GM18498 (cell line): ENCODE measurements around the gene LRRC8B.
"Not testable (repeated sequence)": the region's sequence is repeated elsewhere in the genome, so short reads cannot be mapped to it uniquely, and the experiment has no call there.

ENCODE experiments used
- ATAC-seq: cut with Tn5 transposase; IDR thresholded peaks from one replicate; pipeline ENCODE4 v1.9.1; 2021; ENCODE audit warnings: mild to moderate bottlenecking, moderate library complexity; ENCODE audit not compliant: unreplicated experiment

LRRC8B gene

GRCh38 chr1:89606227-89606980, 81.8 kb downstream of the LRRC8B start:
- ATAC-seq, result peak; percentile 45

- no peak for ATAC-seq
Observed at GRCh38 chr1:89607156-89607555, 82.5 kb downstream of the LRRC8B start.

- no peak for ATAC-seq
Observed at GRCh38 chr1:89607586-89608318, 83.1 kb downstream of the LRRC8B start.

- no peak for ATAC-seq
Observed at GRCh38 chr1:89608319-89608983, 83.8 kb downstream of the LRRC8B start.

GRCh38 chr1:89608984-89609725, 84.5 kb downstream of the LRRC8B start:
- ATAC-seq, result no peak

GRCh38 chr1:89609781-89610456, 85.3 kb downstream of the LRRC8B start:
- no peak for ATAC-seq

GRCh38 chr1:89610457-89611011, 85.9 kb downstream of the LRRC8B start:
- no peak for ATAC-seq

- peak; percentile 92 for ATAC-seq
Observed at GRCh38 chr1:89611721-89612120, 87.1 kb downstream of the LRRC8B start.

- ATAC-seq, result no peak
Observed at GRCh38 chr1:89613928-89614327, 89.3 kb downstream of the LRRC8B start.

GRCh38 chr1:89615676-89616598, 91.3 kb downstream of the LRRC8B start:
- no peak for ATAC-seq

GRCh38 chr1:89616844-89617627, 92.4 kb downstream of the LRRC8B start:
- ATAC-seq, result no peak

- no peak for ATAC-seq
Observed at GRCh38 chr1:89620664-89621063, 96.0 kb downstream of the LRRC8B start.

GRCh38 chr1:89622895-89623294, 98.3 kb downstream of the LRRC8B start:
- ATAC-seq, result no peak

- ATAC-seq, result no peak
Observed at GRCh38 chr1:89624314-89624713, 99.7 kb downstream of the LRRC8B start.

- no peak for ATAC-seq
Observed at GRCh38 chr1:89624715-89625323, 100.2 kb downstream of the LRRC8B start.

- no peak for ATAC-seq
Observed at GRCh38 chr1:89627596-89627962, 103.0 kb downstream of the LRRC8B start.

GRCh38 chr1:89629146-89629545, 104.5 kb downstream of the LRRC8B start:
- ATAC-seq, result no peak

GRCh38 chr1:89629600-89629999, 105.0 kb downstream of the LRRC8B start:
- ATAC-seq, result not testable (repeated sequence)
